ENCODE data around the gene VAV2. TPM values are rescaled to one million over a fixed set of nuclear protein-coding genes. Genes with fewer than 3 reads are reported as not detected.

VAV2 gene
- total RNA-seq, 1 experiment from 2014 or later: 21.4 TPM

DNA sequence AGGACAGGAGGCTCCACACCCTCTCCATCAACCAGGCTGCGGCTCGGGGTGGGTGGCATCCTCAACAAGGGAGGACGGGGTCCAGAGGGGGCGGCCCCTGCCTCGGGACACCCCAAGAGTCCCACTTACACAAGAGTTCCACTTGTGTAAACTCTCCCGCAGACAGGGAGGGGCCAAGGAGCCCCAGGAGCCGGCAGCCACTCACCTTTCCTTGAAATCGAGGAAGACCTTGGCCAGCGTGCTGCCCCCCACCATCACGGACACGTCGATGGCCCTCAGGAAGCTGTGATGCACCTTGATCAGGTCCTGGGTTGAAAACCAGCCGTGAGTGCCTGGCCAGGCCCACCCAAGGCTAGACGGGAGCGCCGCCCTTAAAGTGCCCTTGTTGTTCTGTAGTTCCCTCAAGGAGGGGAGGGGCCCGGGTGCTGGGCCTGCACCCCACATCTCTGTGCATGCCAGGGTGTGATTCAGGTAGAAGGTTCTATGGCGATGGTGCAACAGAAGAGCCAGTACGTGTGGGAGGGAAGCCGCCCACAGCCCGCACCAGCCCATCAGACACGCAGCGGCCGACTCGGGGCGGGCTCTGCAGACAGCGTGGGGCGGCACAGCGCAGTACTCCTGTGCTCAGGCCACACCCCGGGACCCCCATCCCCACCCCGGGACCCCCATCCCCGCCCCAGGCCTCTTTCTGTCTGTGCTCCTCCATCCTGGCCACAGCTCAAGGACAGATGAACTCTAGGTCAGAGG is 186.1 kb downstream of the VAV2 start:
- in situ Hi-C loops (cut with HindIII; ENCODE audit: low sequenced_read_pairs): no loop called here
- no peak for DNase-seq (ENCODE audit: low spot score)

DNA sequence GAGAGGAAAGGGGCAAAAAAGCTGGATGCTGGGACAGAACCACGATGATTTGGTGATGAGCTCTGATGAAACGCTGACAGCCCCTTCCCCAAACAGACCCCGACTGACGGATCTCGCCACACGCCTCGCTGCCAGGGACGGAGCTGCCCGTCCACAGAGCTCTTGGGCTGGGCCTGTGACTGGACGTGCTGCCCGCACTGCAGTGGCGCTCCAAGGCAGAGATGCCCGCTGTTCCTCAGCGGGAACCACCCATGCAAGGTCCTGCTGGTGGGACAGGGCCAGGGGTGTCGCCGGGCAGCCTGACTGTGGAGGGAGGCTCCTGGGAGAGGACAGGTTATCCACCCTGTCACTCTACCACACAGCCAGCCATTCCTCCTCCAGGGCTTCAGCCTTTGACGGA is 187.9 kb downstream of the VAV2 start:
- no peak for DNase-seq (ENCODE audit: low spot score)
- in situ Hi-C loops (cut with HindIII; ENCODE audit: low sequenced_read_pairs): no loop called here

DNA sequence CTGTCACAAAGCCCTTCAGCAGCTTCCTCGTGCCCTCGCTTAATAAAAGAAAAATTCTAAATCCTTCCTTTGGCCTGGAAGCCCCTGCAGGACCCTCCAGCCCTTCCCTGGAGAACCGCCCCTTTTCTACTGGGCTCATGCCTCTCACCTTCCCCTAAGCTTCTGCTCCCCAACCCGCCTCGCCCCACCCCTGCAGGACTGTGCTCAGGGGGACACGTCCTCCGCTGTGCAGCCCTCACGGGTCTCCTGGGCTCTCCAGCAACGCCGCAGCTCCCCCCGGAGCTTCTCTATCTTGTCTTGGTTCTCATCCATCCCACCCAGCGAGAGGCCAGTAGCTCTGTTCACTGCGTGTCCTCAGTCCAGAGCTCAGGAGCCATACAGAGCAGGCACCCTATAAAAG is 188.4 kb downstream of the VAV2 start:
- in situ Hi-C loops (cut with HindIII; ENCODE audit: low sequenced_read_pairs): no loop called here
- no peak for DNase-seq (ENCODE audit: low spot score)

DNA sequence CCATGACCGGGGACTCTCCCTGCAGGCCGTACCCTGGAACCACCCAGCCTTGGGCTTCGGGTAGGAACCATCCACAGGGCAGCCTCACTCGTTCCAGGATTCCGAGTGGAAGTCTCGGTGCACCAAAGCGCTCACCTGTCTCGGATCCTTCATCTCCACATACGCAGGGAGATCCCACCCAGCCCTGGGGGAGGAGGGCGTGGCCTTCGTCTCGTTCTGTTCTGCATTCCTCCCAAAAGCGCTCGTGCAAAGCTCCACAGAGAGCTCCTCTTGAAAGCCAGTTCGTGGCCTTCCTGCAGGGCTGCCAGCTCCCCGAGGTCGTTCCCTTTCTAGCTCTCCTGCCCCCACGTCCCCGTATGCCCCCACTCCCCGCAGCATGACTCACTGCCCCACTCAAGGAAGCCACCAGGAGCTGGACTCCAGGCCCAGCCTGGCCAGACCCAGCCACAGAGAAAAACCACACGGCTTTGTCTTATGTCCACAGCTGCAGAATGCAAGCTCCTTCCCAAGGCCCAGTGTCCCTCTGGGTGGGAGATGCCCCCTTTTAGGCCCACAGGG is 189.0 kb downstream of the VAV2 start:
- in situ Hi-C loops (cut with HindIII; ENCODE audit: low sequenced_read_pairs): no loop called here
- DNase-seq (ENCODE audit: low spot score): no peak

DNA sequence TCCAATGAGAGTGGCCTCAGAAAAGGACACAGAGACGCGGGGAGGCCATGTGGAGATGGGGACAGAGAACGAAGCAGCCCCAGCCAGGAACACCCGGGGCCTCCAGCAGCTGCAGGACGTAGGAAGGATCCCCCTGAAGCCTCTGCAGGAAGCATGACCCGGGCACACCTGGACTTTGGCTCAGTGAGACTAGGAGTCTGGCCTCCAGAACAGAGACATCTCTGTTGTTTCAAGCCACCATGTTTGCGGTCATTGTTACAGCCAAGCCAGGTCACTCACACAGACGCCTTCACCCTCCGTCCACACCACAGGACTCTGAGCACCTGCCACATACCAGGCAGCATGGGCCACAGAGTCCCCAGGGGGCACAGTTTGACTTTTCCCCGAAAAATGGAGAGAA is 190.4 kb downstream of the VAV2 start:
- in situ Hi-C loops (cut with HindIII; ENCODE audit: low sequenced_read_pairs): no loop called here
- DNase-seq (ENCODE audit: low spot score): no peak

DNA sequence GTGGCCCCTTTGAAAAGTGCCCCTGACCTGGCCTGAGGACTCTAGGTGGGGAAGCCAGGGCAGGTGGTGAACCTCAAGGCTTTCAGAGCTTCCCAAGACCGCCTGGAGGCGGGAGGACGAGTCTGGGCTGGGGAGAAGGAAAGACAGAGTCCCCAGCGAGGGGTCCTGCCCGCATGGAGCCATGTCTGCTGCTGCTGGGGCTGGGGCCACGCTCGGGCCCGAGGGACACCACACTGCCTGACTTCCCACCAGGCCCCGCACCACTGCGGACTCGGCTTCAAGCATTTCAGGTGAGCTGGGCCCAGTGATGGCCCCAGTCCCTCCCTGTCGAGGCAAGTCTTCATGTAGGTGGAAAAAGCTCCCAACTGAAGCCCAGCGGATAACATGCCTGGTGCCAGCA is 191.9 kb downstream of the VAV2 start:
- in situ Hi-C loops (cut with HindIII; ENCODE audit: low sequenced_read_pairs): no loop called here
- DNase-seq (ENCODE audit: low spot score): no peak

DNA sequence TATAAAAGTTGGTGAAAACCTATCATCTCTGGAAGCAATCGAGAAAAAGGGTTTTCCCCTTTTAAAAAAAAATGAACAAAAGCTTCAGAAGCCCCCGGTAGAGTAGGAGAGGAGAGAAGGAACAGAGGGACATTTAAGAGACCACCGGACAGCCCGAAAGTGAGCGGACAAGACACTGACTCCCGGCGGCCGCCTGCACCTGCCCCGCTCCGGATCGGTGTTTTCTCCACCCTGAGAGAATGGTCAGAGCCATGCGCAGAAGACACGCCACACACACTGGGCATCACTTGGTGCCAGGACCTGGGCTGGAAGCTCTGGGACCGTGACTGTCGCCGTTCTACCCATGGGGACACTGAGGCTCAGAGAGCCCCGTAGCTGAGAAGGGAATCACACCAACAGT is 192.4 kb downstream of the VAV2 start:
- no peak for DNase-seq (ENCODE audit: low spot score)
- in situ Hi-C loops (cut with HindIII; ENCODE audit: low sequenced_read_pairs): loop anchor here (25.0 kb wide), 1 partner anchor 213 kb away; no protein-coding TSS in a partner anchor

DNA sequence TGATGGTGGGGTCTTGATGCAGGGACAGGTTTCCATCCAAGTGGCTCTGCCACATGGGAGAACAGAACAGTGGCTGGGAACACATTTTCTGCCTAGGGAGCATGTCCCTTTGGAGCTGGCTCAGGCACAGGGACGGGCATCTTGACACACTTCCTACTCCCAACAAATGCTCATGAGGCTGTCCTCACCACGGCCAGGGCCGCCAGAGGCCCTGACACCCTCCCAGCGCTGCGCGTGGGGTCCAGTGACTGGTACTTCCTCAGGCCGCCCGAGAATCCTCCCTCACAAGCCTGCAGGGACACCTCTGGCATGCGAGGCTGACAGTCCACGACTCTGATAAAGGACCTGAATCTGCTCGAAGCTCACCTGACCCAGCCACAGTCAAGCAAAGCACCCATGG is 193.0 kb downstream of the VAV2 start:
- DNase-seq (ENCODE audit: low spot score): no peak
- in situ Hi-C loops (cut with HindIII; ENCODE audit: low sequenced_read_pairs): loop anchor here (25.0 kb wide), 1 partner anchor 213 kb away; no protein-coding TSS in a partner anchor

DNA sequence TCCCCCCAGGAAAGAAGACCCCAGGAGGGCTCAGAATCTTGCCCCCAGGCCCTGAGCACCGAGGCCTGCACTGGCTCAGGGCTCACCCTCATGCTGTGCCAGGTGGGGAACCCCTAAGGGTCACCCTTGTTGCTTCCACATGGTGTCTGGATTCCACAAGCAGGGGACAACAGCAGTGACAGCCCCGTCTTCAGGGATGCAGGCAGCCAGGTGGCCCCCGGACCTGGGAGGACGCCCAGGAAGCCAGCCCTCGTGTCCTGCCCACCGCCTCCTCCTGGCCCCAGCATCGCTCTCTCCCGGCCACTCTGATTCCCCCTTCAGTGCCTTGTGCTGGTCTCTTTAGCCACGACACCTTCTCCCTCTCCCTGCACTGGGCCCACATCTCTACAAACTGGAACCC is 194.0 kb downstream of the VAV2 start:
- in situ Hi-C loops (cut with HindIII; ENCODE audit: low sequenced_read_pairs): loop anchor here (25.0 kb wide), 1 partner anchor 214 kb away; no protein-coding TSS in a partner anchor
- no peak for DNase-seq (ENCODE audit: low spot score)

DNA sequence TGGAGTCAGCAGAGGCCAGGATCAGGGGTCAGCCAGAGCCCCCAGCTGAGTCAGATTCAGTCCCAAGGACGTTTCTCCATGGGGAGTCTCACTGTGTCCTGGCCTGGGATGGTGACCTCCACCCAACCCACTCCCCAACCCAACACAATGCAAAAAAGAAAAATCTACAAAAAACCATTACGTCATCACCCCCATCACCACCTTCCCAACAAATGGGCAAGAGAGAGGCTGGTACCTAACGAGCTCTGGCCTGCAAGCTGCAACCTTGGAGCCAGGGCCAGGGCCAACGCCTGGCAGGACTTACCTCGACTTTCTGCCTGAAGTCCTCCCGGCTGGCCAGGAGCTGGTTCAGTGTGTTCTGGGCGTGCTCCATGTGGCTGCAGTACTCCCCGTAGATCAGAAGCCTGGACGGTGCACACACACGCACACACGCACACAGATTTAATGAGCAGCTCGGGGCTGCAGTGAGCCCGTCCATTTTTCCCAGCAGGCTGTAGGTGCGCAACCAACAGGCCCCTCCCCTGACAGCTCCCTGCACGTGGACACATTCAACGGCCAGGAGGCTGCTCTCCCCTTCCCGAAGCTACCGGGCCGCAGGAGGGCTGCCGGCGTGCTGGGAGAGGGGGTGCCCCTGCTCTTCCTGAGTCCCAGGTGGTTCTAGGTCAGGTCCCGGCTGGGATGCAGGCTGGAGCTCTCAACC is 194.6 kb downstream of the VAV2 start:
- in situ Hi-C loops (cut with HindIII; ENCODE audit: low sequenced_read_pairs): loop anchor here (25.0 kb wide), 1 partner anchor 215 kb away; no protein-coding TSS in a partner anchor
- DNase-seq (ENCODE audit: low spot score): no peak

DNA sequence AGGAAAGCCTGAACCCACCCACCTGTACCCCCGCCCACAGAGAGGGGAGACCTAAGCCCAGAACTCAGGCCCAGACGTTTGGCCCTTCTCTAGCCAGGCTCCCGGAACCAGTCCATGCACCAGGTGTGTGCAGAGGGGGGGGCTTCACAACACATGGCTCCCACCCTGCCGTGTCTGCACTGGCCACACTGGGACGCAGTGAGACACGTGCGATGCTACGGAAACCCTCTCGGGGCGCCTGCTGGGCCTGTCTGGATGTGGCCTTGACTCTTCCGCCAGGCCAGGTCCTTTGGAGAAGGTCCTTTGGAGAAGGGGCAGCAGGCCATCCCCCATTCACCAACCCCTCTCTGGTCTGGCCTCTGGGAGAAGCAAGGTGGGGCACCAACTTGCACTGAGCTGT is 195.6 kb downstream of the VAV2 start:
- in situ Hi-C loops (cut with HindIII; ENCODE audit: low sequenced_read_pairs): loop anchor here (25.0 kb wide), 1 partner anchor 216 kb away; no protein-coding TSS in a partner anchor
- no peak for DNase-seq (ENCODE audit: low spot score)

DNA sequence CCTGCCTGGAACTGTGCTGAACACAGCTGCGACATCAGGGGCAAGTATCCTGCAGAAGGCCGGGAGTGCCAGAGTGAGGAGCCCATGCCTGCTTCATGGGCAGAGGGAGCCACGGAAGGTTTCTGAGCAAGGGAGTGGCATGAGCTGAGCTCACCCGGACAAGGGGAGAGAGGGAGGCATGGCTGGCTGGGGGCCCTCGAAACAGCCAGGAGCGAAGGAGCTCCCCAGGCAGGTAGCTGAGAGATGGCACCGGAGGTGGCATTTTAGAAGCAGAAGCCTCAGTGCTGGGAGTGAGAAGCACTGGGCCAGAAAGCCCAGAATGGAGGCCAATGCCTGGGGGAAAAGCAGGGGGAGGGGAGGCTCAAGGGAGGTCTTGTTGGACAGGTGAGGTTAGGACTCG is 197.1 kb downstream of the VAV2 start:
- in situ Hi-C loops (cut with HindIII; ENCODE audit: low sequenced_read_pairs): loop anchor here (25.0 kb wide), 1 partner anchor 217 kb away; no protein-coding TSS in a partner anchor
- no peak for DNase-seq (ENCODE audit: low spot score)

DNA sequence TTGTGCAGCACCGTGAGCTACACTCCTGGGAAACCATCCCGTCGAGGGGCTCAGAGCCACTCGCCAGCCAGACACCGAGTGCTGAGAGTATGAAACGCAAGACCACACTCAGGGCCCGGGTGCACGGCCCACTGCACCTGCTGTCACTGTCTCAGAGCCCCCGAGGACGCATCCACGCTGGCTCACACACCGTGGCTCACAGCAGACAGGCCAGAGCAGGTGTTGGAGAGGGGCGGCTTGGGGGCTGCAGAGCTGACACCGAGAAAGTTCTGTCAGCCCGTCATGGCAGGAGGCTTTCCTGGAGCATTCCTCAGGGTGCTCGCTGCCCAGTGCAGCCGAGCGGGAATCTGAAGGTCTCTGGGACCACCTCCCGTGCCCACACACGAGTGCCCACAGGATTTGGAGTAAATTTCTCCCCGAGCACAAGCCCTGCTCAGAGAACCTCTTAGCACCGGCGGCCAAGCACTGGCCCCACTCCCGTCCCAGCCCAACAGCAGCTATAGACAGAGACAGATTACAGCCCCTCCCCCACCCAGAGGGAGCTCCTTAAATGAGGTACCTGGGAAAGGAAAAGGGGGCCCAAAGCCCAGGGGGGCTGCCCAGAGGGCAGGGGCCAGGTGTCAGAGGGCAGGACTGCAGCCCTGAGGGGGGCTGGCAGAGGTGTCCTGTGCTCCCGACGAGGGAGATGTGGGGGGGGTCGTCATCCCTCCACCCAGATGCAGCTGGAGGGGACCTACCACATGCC is 197.9 kb downstream of the VAV2 start:
- in situ Hi-C loops (cut with HindIII; ENCODE audit: low sequenced_read_pairs): loop anchor here (25.0 kb wide), 1 partner anchor 218 kb away; no protein-coding TSS in a partner anchor
- DNase-seq (ENCODE audit: low spot score): no peak

DNA sequence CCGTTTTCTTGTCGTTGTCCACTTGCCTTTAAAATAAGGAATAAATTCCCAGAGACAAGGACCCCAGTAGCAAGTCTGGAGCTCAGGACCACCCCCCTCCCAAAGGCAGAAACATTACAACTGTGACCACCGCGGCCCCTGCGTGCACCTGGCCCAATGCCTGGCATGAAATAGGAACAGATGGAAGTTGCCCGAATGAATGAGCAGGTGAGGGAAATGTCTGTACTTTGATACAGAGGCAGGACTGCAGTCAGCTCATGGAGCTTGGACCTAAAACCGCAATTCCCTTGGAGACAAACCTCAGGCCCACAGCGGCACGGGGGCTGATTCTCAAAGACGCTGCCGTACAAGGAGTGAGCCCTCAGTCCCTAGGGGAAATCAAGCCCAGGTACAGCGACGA is 198.7 kb downstream of the VAV2 start:
- DNase-seq (ENCODE audit: low spot score): peak; percentile 68
- in situ Hi-C loops (cut with HindIII; ENCODE audit: low sequenced_read_pairs): loop anchor here (25.0 kb wide), 1 partner anchor 219 kb away; no protein-coding TSS in a partner anchor

DNA sequence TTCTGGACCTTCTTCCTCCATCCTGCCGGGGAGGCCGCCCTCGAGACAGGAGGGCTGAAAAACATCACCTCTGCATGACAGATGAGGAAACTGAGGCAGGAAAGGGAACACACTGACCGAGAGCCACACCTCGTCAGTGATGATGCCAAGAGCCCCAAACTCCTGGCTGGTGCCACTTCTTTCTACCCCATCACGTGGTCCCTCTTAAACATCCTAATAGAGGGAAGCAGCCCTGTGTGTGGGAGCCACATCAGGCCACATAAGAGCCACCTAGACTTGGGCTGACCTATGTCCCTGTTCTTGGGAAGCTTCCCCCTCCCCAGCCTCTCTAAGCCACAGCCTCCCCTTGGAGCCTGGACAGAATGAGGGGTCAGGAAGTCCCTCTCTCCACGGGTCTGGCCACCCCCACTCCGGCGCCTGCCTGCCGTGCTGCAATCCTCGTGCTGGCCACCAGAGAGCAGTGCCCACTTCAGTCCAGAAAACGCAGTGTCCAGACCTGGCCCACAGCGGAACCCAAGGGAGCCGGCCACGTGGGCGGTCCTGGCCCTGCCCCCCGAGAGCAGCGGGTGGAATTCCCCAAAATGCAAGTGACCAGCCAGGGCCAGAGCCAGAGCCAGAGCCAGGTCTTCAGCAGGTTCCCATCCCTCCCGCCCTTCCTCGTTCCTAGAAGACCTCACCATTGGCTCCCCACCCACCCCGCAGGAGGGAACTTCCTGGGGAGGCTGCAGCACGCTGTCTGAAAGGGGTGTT is 199.2 kb downstream of the VAV2 start:
- peak; percentile 72 for DNase-seq (ENCODE audit: low spot score)
- in situ Hi-C loops (cut with HindIII; ENCODE audit: low sequenced_read_pairs): loop anchor here (25.0 kb wide), 1 partner anchor 219 kb away; no protein-coding TSS in a partner anchor

DNA sequence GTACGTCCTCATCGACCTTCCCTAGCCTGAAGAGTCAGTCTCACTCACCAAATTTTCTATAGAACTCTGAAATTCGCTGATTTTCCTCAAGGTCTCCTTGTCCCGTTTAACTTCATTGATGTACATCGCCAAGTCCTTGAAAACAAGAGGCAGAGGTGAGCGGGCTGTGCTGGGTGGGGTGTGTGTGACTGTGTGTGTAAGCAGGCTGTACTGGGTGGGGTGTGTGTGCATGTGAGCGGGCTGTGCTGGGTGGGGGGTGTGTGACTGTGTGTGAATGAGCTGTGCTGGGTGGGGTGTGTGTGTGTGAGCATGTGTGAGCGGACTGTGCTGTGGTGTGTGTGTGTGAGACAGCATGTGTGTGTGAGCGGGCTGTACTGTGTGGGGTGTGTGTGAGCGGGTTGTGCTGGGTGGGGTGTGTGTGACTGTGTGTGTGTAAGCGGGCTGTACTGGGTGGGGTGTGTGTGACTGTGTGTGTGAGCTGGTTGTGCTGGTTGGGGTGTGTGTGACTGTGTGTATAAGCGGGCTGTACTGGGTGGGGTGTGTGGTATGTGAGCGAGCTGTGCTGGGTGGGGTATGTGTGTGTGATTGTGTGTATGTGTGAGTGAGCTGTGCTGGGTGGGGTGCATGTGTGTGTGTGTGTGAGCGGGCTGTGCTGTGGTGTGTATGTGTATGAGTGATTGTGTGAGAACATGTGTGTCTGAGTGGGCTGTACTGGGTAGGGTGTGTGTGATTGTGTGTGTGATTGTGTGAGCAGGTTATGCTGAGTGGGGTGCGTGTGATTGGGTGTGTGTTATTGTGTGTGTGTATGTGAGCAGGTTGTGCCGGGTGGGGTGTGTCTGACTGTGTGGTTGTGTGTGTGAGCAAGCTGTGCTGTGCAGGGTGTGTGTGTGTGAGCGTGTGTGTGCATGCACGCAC is 200.1 kb downstream of the VAV2 start:
- in situ Hi-C loops (cut with HindIII; ENCODE audit: low sequenced_read_pairs): loop anchor here (25.0 kb wide), 1 partner anchor 220 kb away; no protein-coding TSS in a partner anchor

DNA sequence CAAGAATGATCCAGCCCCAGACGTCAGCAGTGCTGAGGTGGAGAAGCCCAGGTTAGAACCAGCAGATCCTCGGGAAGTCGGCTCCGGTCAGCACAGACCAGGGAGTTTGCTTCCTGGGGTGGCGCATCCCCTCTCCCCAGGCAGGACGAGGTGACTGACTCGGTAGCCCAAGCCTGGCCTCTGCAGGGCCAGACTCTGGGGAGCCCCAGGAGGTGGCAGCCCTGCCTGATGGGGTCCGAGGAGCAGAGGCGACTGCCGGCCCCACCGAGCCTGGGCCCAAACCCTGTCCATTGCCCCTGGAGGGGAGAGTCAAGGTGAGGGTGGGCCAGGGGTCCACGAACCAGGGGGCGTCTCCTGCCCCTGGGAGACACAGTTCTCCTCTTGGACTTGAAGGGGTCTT is 201.1 kb downstream of the VAV2 start:
- in situ Hi-C loops (cut with HindIII; ENCODE audit: low sequenced_read_pairs): loop anchor here (25.0 kb wide), 1 partner anchor 221 kb away; no protein-coding TSS in a partner anchor
- DNase-seq (ENCODE audit: low spot score): no peak

More for the DNA sequence above, 200.1 kb downstream of the VAV2 start:
- DNase-seq (ENCODE audit: low spot score): no peak

Data from G401 (cell line).